GM19099 (cell line): ENCODE results near the gene ABLIM1.

Experiments
- POLR2A ChIP-seq: IDR thresholded peaks from 3 replicates; pipeline ENCODE4 v1.6.1; 2011; ENCODE audit warnings: low read depth; ENCODE audit not compliant: insufficient read length; ENCODE audit errors: extremely low read depth

ABLIM1 gene

GRCh38 chr10:114624951-114625780 lies 32.9 kb downstream of the ABLIM1 start:
- no peak for TF ChIP-seq POLR2A

DNA sequence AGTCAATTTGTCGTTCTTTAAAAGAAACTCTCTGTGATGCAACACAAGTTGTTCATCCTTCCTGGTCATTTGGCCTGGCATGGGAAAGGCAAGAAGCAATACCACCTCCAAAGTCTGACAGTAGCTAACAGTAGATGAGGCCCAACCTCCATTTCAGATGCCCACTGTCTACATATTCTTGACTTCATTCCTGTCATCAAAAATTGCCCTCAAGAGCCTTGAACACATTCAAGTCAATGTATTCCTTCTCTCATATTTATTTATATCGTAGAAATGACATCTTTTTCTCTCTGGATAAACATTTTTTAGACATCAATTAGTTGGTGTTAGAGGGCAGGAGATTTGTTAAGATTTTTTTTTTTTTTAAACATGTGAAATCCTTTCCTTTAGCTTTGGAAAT lies 33.7 kb downstream of the ABLIM1 start:
- no peak for TF ChIP-seq POLR2A

DNA sequence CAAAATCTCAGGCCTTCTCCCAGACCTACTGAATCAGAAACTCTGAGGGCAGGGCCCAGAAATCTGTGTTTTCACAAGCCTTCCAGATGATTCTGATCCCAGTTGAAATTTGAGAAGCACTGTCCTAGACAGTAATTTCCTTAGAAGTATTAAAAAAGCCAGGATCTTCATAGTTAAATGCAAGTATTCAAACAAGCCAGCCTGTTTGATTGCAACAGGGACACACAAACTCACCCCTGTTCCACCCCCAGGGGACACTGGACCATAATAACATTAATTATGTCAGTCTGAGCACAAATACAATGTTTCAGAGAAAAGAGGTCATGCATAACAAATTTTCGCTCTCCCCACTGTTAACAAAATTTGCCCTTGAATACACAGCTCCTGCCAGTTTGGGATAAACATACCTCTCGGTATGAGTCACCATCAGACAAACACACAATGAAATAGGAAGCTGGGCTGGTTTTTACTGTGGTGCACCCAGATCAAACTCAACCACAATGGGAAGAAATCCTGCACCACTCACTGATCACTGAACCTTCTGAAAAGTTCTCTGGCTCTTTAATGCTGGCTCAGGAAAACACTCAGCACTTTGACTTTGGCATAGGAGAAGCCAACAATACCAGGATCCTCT lies 34.3 kb downstream of the ABLIM1 start:
- TF ChIP-seq POLR2A, result no peak

GRCh38 chr10:114623155-114623554 lies 34.9 kb downstream of the ABLIM1 start:
- no peak for TF ChIP-seq POLR2A

GRCh38 chr10:114618722-114619121 lies 39.4 kb downstream of the ABLIM1 start:
- TF ChIP-seq POLR2A, result no peak

- TF ChIP-seq POLR2A, result no peak
Observed at GRCh38 chr10:114616516-114616915, 41.6 kb downstream of the ABLIM1 start.

- TF ChIP-seq POLR2A, result no peak
Observed at GRCh38 chr10:114616103-114616502, 42.0 kb downstream of the ABLIM1 start.

DNA sequence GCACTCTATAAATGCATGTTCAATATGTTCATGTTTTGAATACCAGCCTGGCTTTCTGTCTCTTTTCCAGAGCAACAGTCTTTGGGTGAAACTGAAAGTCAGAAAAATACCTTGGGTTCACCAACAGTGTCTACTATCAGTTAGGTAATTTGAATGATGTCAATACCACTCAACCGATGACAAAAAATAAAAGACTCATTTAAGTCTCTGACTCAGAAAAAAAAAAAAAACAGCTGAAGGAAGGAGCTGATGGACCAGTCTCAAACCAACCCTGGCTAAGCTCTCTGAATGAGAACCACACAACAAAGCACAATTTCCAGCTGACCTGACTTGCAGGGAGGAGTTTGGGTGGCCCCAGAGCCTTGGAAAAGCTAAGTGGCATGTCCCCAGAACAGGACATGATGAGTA lies 42.5 kb downstream of the ABLIM1 start:
- no peak for TF ChIP-seq POLR2A

DNA sequence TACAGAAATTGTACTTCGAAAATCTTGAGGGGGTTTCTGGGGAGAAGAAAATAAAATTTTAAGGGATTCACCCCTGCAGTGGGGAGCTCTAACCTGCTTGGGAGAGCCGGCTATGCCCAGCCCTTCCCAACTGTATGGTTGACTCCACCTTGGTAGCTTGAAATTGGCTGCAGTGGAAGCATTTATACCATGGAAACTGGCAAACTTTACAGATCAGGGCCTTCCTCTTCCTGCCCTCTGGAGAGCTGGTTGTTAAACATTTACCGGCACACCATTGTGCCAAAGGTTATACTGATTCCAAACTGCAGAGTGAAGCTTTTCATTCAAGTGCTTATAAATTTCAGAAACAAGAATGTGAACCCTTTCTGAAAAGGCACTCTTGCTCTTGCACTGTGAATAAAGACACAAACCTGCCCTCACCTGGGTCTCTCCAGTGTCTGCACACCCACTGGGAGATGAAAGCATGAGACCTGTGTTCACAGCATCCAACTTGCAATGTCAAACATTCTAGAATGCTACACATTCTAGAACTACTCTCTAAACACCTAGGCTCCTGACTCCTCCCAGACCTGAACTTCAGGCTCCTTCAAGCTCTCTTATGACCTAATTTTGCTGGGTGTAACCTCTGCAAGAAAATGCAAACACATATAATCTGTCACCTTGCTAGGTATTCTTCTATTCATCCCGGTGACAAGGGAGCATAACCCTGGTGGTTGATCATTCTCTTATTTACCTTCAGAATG lies 44.7 kb downstream of the ABLIM1 start:
- TF ChIP-seq POLR2A, result no peak

- TF ChIP-seq POLR2A, result no peak
Observed at GRCh38 chr10:114611617-114612016, 46.5 kb downstream of the ABLIM1 start.

- TF ChIP-seq POLR2A, result no peak
Observed at GRCh38 chr10:114609518-114610426, 48.3 kb downstream of the ABLIM1 start.

- no peak for TF ChIP-seq POLR2A
Observed at GRCh38 chr10:114607358-114607998, 50.6 kb downstream of the ABLIM1 start.

GRCh38 chr10:114605155-114605797 lies 52.8 kb downstream of the ABLIM1 start:
- no peak for TF ChIP-seq POLR2A

DNA sequence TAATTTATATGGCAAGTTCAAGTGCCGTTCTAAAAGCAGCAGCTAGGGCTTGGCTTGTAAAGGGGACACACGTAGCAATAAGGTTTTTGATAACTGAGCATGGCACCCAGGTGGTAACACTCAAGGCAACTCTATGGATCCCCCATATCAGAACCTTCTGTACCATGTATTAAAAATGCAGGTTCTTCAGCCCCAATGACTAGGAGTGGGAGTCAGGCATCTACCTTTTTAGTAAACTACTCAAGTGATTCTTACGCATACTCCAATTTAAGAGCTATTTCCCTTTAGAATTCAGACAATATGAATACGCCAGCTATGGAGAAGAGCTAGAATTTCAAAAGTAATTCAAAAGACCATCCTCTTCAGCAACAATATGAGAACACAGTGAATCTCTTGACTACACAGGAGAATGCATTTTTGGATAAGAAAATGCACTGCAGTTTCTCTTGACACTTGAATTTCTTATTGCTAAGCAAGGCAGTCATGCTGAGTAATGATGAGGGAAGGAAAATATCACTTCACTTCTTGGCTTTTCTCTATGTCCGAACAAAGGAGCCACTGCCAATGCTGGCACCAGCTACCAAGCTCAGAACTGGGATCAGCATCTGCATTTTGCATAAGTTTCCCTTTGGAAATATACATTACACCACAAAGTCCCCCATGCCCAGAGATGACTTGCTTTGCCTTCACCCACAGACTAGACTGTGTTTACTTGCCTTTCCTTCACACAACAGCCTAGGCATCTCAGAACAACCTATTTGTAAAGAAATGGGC lies 53.5 kb downstream of the ABLIM1 start:
- no peak for TF ChIP-seq POLR2A

DNA sequence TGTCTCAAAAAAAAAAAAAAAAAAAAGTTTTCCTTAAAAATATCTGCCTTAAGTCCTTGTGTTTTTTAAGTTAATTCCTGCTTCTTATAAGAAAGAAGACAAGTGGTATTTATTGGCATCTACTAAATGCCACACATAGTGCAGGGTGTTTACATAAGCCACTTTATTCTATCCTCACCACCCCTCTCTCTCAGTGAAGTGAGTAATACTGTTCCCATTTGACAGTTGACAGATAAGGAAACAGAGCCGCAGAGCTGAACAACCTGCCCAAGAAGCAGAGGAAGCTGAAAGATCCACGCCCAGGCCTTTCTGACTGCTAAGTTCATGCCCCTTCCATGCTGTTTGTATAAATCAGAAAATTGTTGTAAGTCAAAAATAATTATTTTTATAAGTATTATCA lies 54.1 kb downstream of the ABLIM1 start:
- no peak for TF ChIP-seq POLR2A
